GM12878 (cell line): ENCODE results near the gene C1orf198. TPM values are rescaled to one million over a fixed set of nuclear protein-coding genes. Genes with fewer than 3 reads are reported as not detected.

Experiments used
- ATAC-seq: fragments of 200-7000 bp; cut with Tn5 transposase; 3 replicates; pipeline ENCODE4 v1.9.1; 2020; ENCODE audit warnings: mild to moderate bottlenecking, moderate library complexity
- BruUV-seq: library from RNA; stranded (reverse); fragments of 400-500 nt; replicated peaks from 2 replicates; lab custom pipeline; 2021; lab: Mats Ljungman, UMichigan
- CTCF ChIA-PET: fragments of 300-600 bp; sonication (Branson Sonifier 250); formaldehyde crosslinking; extraction: SDS; loops from one replicate; lab custom pipeline; 2021; ENCODE audit warnings: inconsistent platforms; lab: Yijun Ruan, JAX
- POLR2A ChIA-PET: fragments of 350-600 bp; formaldehyde crosslinking; extraction: SDS; loops from one replicate; lab custom pipeline; 2021; ENCODE audit warnings: inconsistent platforms; lab: Charles Lee
- RAD21 ChIA-PET: fragments of 300-600 bp; sonication (Branson Sonifier 250); formaldehyde crosslinking; loops from one replicate; lab custom pipeline; 2023; ENCODE audit warnings: antibody characterized with exemption; ENCODE audit not compliant: unreplicated experiment; lab: Charles Lee
- SMC1A ChIA-PET: fragments of 300-600 bp; sonication (Branson Sonifier 250); formaldehyde crosslinking; loops from one replicate; lab custom pipeline; 2023; ENCODE audit not compliant: unreplicated experiment, uncharacterized antibody; lab: Charles Lee
- DNase-seq: peaks from one replicate; pipeline ENCODE4 v3.0.0-alpha.2; 2011; ENCODE audit warnings: low read depth, low spot score
- FAIRE-seq: peaks from 3 replicates; lab custom pipeline; 2011; peaks lifted over from hg19 to GRCh38; lab: Jason Lieb, UNC
- H2AFZ ChIP-seq: 2 replicates; pipeline ENCODE4 v1.6.0; 2011; ENCODE audit warnings: low read depth, low read length, control low read depth; ENCODE audit not compliant: control insufficient read depth
- H3K27ac ChIP-seq: 2 replicates; pipeline ENCODE4 v1.5.1; 2011; ENCODE audit warnings: control low read depth; ENCODE audit not compliant: control insufficient read depth, insufficient read depth
- H3K27me3 ChIP-seq, 2 experiments: replicated peaks in 1 of 2; 2 replicates each; pipeline versions ENCODE4 v1.6.0 to v1.6.1; 2011; ENCODE audit warnings: low read length in 1 of 2; ENCODE audit not compliant: control insufficient read depth in 2 of 2, insufficient read depth in 2 of 2
- H3K36me3 ChIP-seq, 2 experiments: 2 replicates each; pipeline ENCODE4 v1.5.1; 2011; ENCODE audit warnings: low read length in 1 of 2; ENCODE audit not compliant: control insufficient read depth in 2 of 2, insufficient read depth in 2 of 2
- H3K4me1 ChIP-seq: 2 replicates; pipeline ENCODE4 v1.6.1; 2011; ENCODE audit warnings: mild to moderate bottlenecking, low read length, moderate library complexity, mixed read lengths; ENCODE audit not compliant: control insufficient read depth, insufficient read depth
- H3K4me2 ChIP-seq: 2 replicates; pipeline ENCODE4 v1.6.0; 2011; ENCODE audit warnings: control low read depth; ENCODE audit not compliant: control insufficient read depth, insufficient read depth
- H3K4me3 ChIP-seq: fragments of 200-600 bp; sonication (generic); 2 replicates; pipeline ENCODE4 v1.5.1; 2016
- H3K79me2 ChIP-seq: 2 replicates; pipeline ENCODE4 v1.6.0; 2011; ENCODE audit warnings: low read length; ENCODE audit not compliant: control insufficient read depth, insufficient read depth
- H3K9ac ChIP-seq: 2 replicates; pipeline ENCODE4 v1.8.0; 2011; ENCODE audit warnings: low read length, control low read depth, mixed read lengths; ENCODE audit not compliant: control insufficient read depth, insufficient read depth
- H3K9me3 ChIP-seq: replicated peaks from 3 replicates; pipeline ENCODE4 v1.5.1; 2011; ENCODE audit warnings: mild to moderate bottlenecking, low read length; ENCODE audit not compliant: control insufficient read depth, insufficient read depth
- H4K20me1 ChIP-seq: 2 replicates; pipeline ENCODE4 v1.6.0; 2011; ENCODE audit not compliant: control insufficient read depth, insufficient read depth
- BCL3 ChIP-seq: IDR thresholded peaks from 2 replicates; pipeline ENCODE4 v1.6.1; 2011; ENCODE audit warnings: borderline replicate concordance, low read depth, mild to moderate bottlenecking, moderate library complexity, low read length; ENCODE audit not compliant: insufficient read depth, poor library complexity, severe bottlenecking
- CTCF ChIP-seq, 3 experiments: IDR thresholded peaks in 2 of 3; conservative IDR thresholded peaks in 1 of 3; 2 replicates each; pipeline ENCODE4 v1.5.1; 2011; ENCODE audit warnings: low read depth in 3 of 3, low read length in 3 of 3, mild to moderate bottlenecking in 3 of 3, control low read depth in 2 of 3, moderate library complexity in 2 of 3, inconsistent platforms in 1 of 3, mixed read lengths in 1 of 3; ENCODE audit not compliant: control insufficient read depth in 2 of 3, insufficient read depth in 1 of 3; ENCODE audit errors: extremely low read depth in 1 of 3
- HCFC1 ChIP-seq: fragments of 150-350 bp; IDR thresholded peaks from 2 replicates; pipeline ENCODE4 v1.6.1; 2014; ENCODE audit warnings: low read length
- JUND ChIP-seq: IDR thresholded peaks from 2 replicates; pipeline ENCODE4 v1.6.1; 2012; ENCODE audit warnings: low read depth, mild to moderate bottlenecking, low read length, improper control_type of control experiment, moderate library complexity
- MLLT1 ChIP-seq: fragments of 450-650 bp; IDR thresholded peaks from 2 replicates; pipeline ENCODE4 v1.6.1; 2016; ENCODE audit warnings: mild to moderate bottlenecking
- MTA2 ChIP-seq: fragments of 450-650 bp; IDR thresholded peaks from 2 replicates; pipeline ENCODE4 v1.6.1; 2016; ENCODE audit warnings: low read depth, mild to moderate bottlenecking, moderate library complexity
- MXI1 ChIP-seq: fragments of 150-350 bp; IDR thresholded peaks from 2 replicates; pipeline ENCODE4 v1.6.1; 2011; ENCODE audit warnings: low read depth, mild to moderate bottlenecking, inconsistent platforms, low read length, improper control_type of control experiment
- NR2F1 ChIP-seq: fragments of 450-650 bp; conservative IDR thresholded peaks from 2 replicates; pipeline ENCODE4 v1.6.1; 2017; ENCODE audit warnings: mild to moderate bottlenecking
- RBBP5 ChIP-seq: fragments of 200-600 bp; sonication (generic); conservative IDR thresholded peaks from 2 replicates; pipeline ENCODE4 v1.6.1; 2016
- SIX5 ChIP-seq: IDR thresholded peaks from 2 replicates; pipeline ENCODE4 v1.6.1; 2011; ENCODE audit warnings: mild to moderate bottlenecking, low read depth, low read length, moderate library complexity; ENCODE audit not compliant: severe bottlenecking
- SMC3 ChIP-seq: IDR thresholded peaks from 2 replicates; pipeline ENCODE4 v1.6.1; 2011; ENCODE audit warnings: low read length, improper control_type of control experiment, borderline replicate concordance
- SRF ChIP-seq, 2 experiments: IDR thresholded peaks; 2 replicates each; pipeline ENCODE4 v1.6.1; 2011; ENCODE audit warnings: low read depth in 2 of 2, low read length in 2 of 2, mild to moderate bottlenecking in 1 of 2, moderate library complexity in 1 of 2
- SUPT20H ChIP-seq: IDR thresholded peaks from 2 replicates; pipeline ENCODE4 v1.6.1; 2011; ENCODE audit warnings: low read depth, mild to moderate bottlenecking, low read length, moderate library complexity, borderline replicate concordance; ENCODE audit not compliant: control insufficient read depth
- TBL1XR1 ChIP-seq: IDR thresholded peaks from 2 replicates; pipeline ENCODE4 v1.6.1; 2012; ENCODE audit warnings: low read depth, low read length, improper control_type of control experiment
- TCF12 ChIP-seq: IDR thresholded peaks from 2 replicates; pipeline ENCODE4 v1.6.1; 2011; ENCODE audit warnings: low read depth, mild to moderate bottlenecking, low read length
- ZNF274 ChIP-seq: IDR thresholded peaks from one replicate; pipeline ENCODE4 v1.8.0; 2011; ENCODE audit not compliant: insufficient read length, insufficient read depth
- ZNF384 ChIP-seq: IDR thresholded peaks from 2 replicates; pipeline ENCODE4 v1.6.1; 2012; ENCODE audit warnings: low read depth, mild to moderate bottlenecking, low read length, improper control_type of control experiment, borderline replicate concordance
- ZZZ3 ChIP-seq: IDR thresholded peaks from 2 replicates; pipeline ENCODE4 v1.6.1; 2011; ENCODE audit warnings: low read depth; ENCODE audit not compliant: control insufficient read depth, insufficient read length
- whole genome bisulfite sequencing: methylation state at CpG from one replicate; pipeline ENCODE4 v1.1.6; 2016; ENCODE audit warnings: low lambda C conversion rate; ENCODE audit not compliant: insufficient replicate concordance, insufficient coverage; ENCODE audit errors: missing lambda C conversion rate; 5-methylcytosine and 5-hydroxymethylcytosine counted together
- in situ Hi-C: fragments of 300-500 bp; cut with MboI; formaldehyde crosslinking; loops from 9 replicates; pipeline ENCODE4 v1.14.3; 2018; ENCODE audit warnings: mixed read lengths
- intact Hi-C: fragments of 100-400 bp; cut with micrococcal nuclease; formaldehyde crosslinking; loops from one replicate; pipeline ENCODE4 v1.14.2; 2022; ENCODE audit not compliant: unreplicated experiment
- polyA plus RNA-seq, 11 experiments: library from polyadenylated mRNA; depleted of rRNA in 4 of 11; unstranded in 6 of 11; stranded (reverse) in 5 of 11; fragments of >200 nt; fragmentation: Nextera tagmentation in 4 of 11; fragmentation: Illumina TruSeq in 1 of 11; extraction: Ambion mirVana in 4 of 11; extraction: Trizol in 1 of 11; gene quantifications; 1 replicate in 1 of 11; 2 replicates in 10 of 11; pipeline versions ENCODE4 v1.2.1 to v1.2.3, GENCODE V29; 2011 to 2016; ENCODE audit warnings: inconsistent platforms in 2 of 11, missing spikeins in 2 of 11, low read depth in 1 of 11
- total RNA-seq, 4 experiments: library from RNA; depleted of rRNA in 3 of 4; stranded (reverse); fragments of >200 nt in 3 of 4; fragmentation: Illumina TruSeq in 1 of 4; extraction: Trizol in 1 of 4; gene quantifications; 2 replicates each; pipeline versions ENCODE4 v1.2.1 to v1.2.3, GENCODE V29; 2013 to 2021

C1orf198 gene
- total and polyA plus RNA-seq, 10 of the 15 experiments (the other 5 are each of a cell fraction or from before 2014, with no cell fraction given) = 0.16 to 2.8 (median 1.1) TPM

GRCh38 chr1:230855886-230856285 lies 12.4 kb downstream of the C1orf198 start:
- no peaks in the 10 kb centered on the region for H3K27me3 ChIP-seq
- no peak for ATAC-seq
- ChIA-PET SMC1A (no interaction called here), CTCF (interaction anchor here (0.6 kb wide), 1 partner anchor 1600 kb away, joined by 3 read pairs; no protein-coding TSS in a partner anchor), RAD21 (no interaction called here), POLR2A (no interaction called here)
- TF ChIP-seq ZNF274 (no peak), ZNF384 (no peak), SUPT20H (no peak), BCL3 (no peak), RBBP5 (no peak), SRF (IDR thresholded peaks at IDR 0.05; ENCODE audit: low read depth in 2 of 2, low read length in 2 of 2) (no peak), HCFC1 (no peak), SIX5 (no peak), TCF12 (no peak), MLLT1 (no peak), JUND (no peak), SMC3 (no peak), TBL1XR1 (no peak), NR2F1 (no peak), CTCF (IDR thresholded peaks at IDR 0.05 in 2 of 3, conservative IDR thresholded peaks at IDR 0.05 in 1 of 3; ENCODE audit: control insufficient read depth in 2 of 3, extremely low read depth in 1 of 3, insufficient read depth in 1 of 3, low read depth in 3 of 3, low read length in 3 of 3) (no peak), MXI1 (no peak), ZZZ3 (no peak), MTA2 (no peak)
- no peak overlapping the region for H2AFZ ChIP-seq
- FAIRE-seq = no peak
- H3K9me3 ChIP-seq = no peaks in the 10 kb centered on the region
- no peaks in the 10 kb centered on the region for H3K36me3 ChIP-seq
- BruUV-seq = no TSS peak
- WGBS = 50% methylated on average over 4 of the region's 4 CpGs
- no peaks in the 10 kb centered on the region for H3K4me1 ChIP-seq
- no peak overlapping the region for H3K4me3 ChIP-seq
- H3K79me2 ChIP-seq = no peaks in the 10 kb centered on the region
- in situ Hi-C loops (no loop called here), intact Hi-C loops (no loop called here)
- H3K9ac ChIP-seq = no peak overlapping the region
- H3K4me2 ChIP-seq = no peak overlapping the region
- H3K27ac ChIP-seq = no peak overlapping the region
- no peak for DNase-seq
- H4K20me1 ChIP-seq = no peaks in the 10 kb centered on the region
